HEK293 (cell line): ENCODE results near the gene DIP2B.

Experiments used
- CTCF ChIA-PET: fragments of 350-600 bp; formaldehyde crosslinking; extraction: SDS; loops from one replicate; lab custom pipeline; 2021; ENCODE audit warnings: antibody characterized with exemption; lab: Yijun Ruan, JAX
- POLR2A ChIA-PET: fragments of 300-600 bp; formaldehyde crosslinking; extraction: SDS; loops from one replicate; lab custom pipeline; 2020; ENCODE audit warnings: antibody characterized with exemption, inconsistent platforms; lab: Yijun Ruan, JAX
- H3K27ac ChIP-seq: fragments of 200-500 bp; sonication (Bioruptor generic); 2 replicates; pipeline ENCODE4 v1.5.1; 2014; ENCODE audit warnings: low read depth, low read length, control low read depth, inconsistent platforms; ENCODE audit errors: extremely low read depth
- H3K36me3 ChIP-seq, 2 experiments: fragments of 200-500 bp in 1 of 2; sonication (Bioruptor generic) in 1 of 2; 1 replicate in 1 of 2; 2 replicates in 1 of 2; pipeline ENCODE4 v1.5.1; 2014 to 2017; ENCODE audit warnings: inconsistent platforms in 2 of 2, low read length in 2 of 2; ENCODE audit not compliant: control insufficient read depth in 2 of 2, insufficient read depth in 1 of 2
- H3K4me1 ChIP-seq: fragments of 200-500 bp; sonication (Bioruptor generic); 2 replicates; pipeline ENCODE4 v1.5.1; 2014; ENCODE audit warnings: mild to moderate bottlenecking, low read length, inconsistent platforms; ENCODE audit not compliant: control insufficient read depth, insufficient read depth
- H3K4me3 ChIP-seq: 2 replicates; pipeline ENCODE4 v1.5.1; 2011; ENCODE audit warnings: low read depth, mild to moderate bottlenecking, control low read depth, low read length, moderate library complexity
- H3K9me3 ChIP-seq: fragments of 200-500 bp; sonication (Bioruptor generic); 2 replicates; pipeline ENCODE4 v1.5.1; 2014; ENCODE audit warnings: low read depth, low read length, inconsistent platforms; ENCODE audit not compliant: control insufficient read depth, insufficient read depth
- OSR2 ChIP-seq: fragments of 450-650 bp; formaldehyde crosslinking; IDR thresholded peaks from 2 replicates; pipeline ENCODE4 v1.5.1; 2016; ENCODE audit warnings: missing biosample characterization, missing genetic modification characterization
- PRDM1 ChIP-seq: fragments of 450-650 bp; formaldehyde crosslinking; IDR thresholded peaks from 2 replicates; pipeline ENCODE4; 2016; ENCODE audit warnings: missing biosample characterization, missing genetic modification characterization
- PRDM6 ChIP-seq: fragments of 450-650 bp; formaldehyde crosslinking; IDR thresholded peaks from 2 replicates; pipeline ENCODE4 v1.5.1; 2017; ENCODE audit warnings: missing biosample characterization, missing genetic modification characterization
- TCF7L2 ChIP-seq: IDR thresholded peaks from 2 replicates; pipeline ENCODE4 v1.6.1; 2011; ENCODE audit warnings: low read depth, mild to moderate bottlenecking, inconsistent platforms, low read length, moderate library complexity, borderline replicate concordance
- ZBTB17 ChIP-seq: fragments of 450-650 bp; formaldehyde crosslinking; IDR thresholded peaks from 2 replicates; pipeline ENCODE4 v1.5.1; 2016; ENCODE audit warnings: missing biosample characterization, missing genetic modification characterization
- ZBTB49 ChIP-seq: fragments of 450-650 bp; formaldehyde crosslinking; IDR thresholded peaks from 2 replicates; pipeline ENCODE4 v1.5.1; 2016; ENCODE audit warnings: missing biosample characterization, missing genetic modification characterization, low read depth
- ZIC2 ChIP-seq: fragments of 450-650 bp; formaldehyde crosslinking; IDR thresholded peaks from 2 replicates; pipeline ENCODE4 v1.5.1; 2016; ENCODE audit warnings: missing biosample characterization, missing genetic modification characterization
- ZNF114 ChIP-seq: fragments of 450-650 bp; formaldehyde crosslinking; IDR thresholded peaks from 2 replicates; pipeline ENCODE4 v1.5.0; 2017; ENCODE audit warnings: missing biosample characterization, missing genetic modification characterization
- ZNF121 ChIP-seq: fragments of 450-650 bp; formaldehyde crosslinking; IDR thresholded peaks from 2 replicates; pipeline ENCODE4 v1.5.1; 2016; ENCODE audit warnings: missing biosample characterization, missing genetic modification characterization
- ZNF132 ChIP-seq: fragments of 450-650 bp; formaldehyde crosslinking; IDR thresholded peaks from 2 replicates; pipeline ENCODE4 v1.5.1; 2017; ENCODE audit warnings: missing biosample characterization, missing genetic modification characterization, borderline replicate concordance
- ZNF155 ChIP-seq: fragments of 450-650 bp; formaldehyde crosslinking; IDR thresholded peaks from 2 replicates; pipeline ENCODE4 v1.5.1; 2016; ENCODE audit warnings: missing biosample characterization, missing genetic modification characterization
- ZNF174 ChIP-seq: fragments of 450-650 bp; formaldehyde crosslinking; IDR thresholded peaks from 2 replicates; pipeline ENCODE4 v1.5.0; 2017; ENCODE audit warnings: missing biosample characterization, mild to moderate bottlenecking, missing genetic modification characterization
- ZNF394 ChIP-seq: fragments of 450-650 bp; formaldehyde crosslinking; IDR thresholded peaks from 2 replicates; pipeline ENCODE4 v1.5.1; 2016; ENCODE audit warnings: missing biosample characterization, missing genetic modification characterization, mild to moderate bottlenecking, moderate library complexity, borderline replicate concordance
- ZNF404 ChIP-seq: fragments of 450-650 bp; formaldehyde crosslinking; IDR thresholded peaks from 2 replicates; pipeline ENCODE4 v1.5.1; 2017; ENCODE audit warnings: missing biosample characterization, missing genetic modification characterization
- ZNF433 ChIP-seq: fragments of 450-650 bp; formaldehyde crosslinking; IDR thresholded peaks from 2 replicates; pipeline ENCODE4 v1.5.1; 2016; ENCODE audit warnings: missing biosample characterization, missing genetic modification characterization, low read depth
- ZNF580 ChIP-seq: fragments of 450-650 bp; formaldehyde crosslinking; IDR thresholded peaks from 2 replicates; pipeline ENCODE4 v1.5.1; 2016; ENCODE audit warnings: missing biosample characterization, missing genetic modification characterization
- ZNF585B ChIP-seq: fragments of 450-650 bp; formaldehyde crosslinking; IDR thresholded peaks from 2 replicates; pipeline ENCODE4 v1.5.1; 2016; ENCODE audit warnings: missing biosample characterization, missing genetic modification characterization
- ZNF596 ChIP-seq: fragments of 450-650 bp; IDR thresholded peaks from 2 replicates; pipeline ENCODE4 v1.5.0; 2018; ENCODE audit warnings: missing biosample characterization, mild to moderate bottlenecking, missing genetic modification characterization, moderate library complexity

DIP2B gene

GRCh38 chr12:50545786-50546185 lies 41.0 kb downstream of the DIP2B start:
- Histone ChIP-seq H3K9me3 (no peaks in the 10 kb centered on the region), H3K4me1 (peaks cover 9% of the 10 kb centered on the region; the same call in 1 of the 2 replicates), H3K4me3 (no peak overlapping the region), H3K36me3 (no peaks in the 10 kb centered on the region), H3K27ac (no peak overlapping the region)
- TF ChIP-seq ZNF580 = no peak
- TF ChIP-seq ZNF155 = no peak
- TF ChIP-seq ZNF596 (tag by site-specific recombination) = no peak
- TF ChIP-seq ZNF394 (tag by site-specific recombination) = no peak
- no peak for TF ChIP-seq ZNF433 (tag by site-specific recombination)
- no peak for TF ChIP-seq ZNF132 (tag by site-specific recombination)
- TF ChIP-seq ZNF174 (tag by site-specific recombination) = no peak
- no peak for TF ChIP-seq ZIC2 (tag by site-specific recombination)
- TF ChIP-seq PRDM1 = no peak
- TF ChIP-seq ZNF114 (tag by site-specific recombination) = no peak
- CTCF ChIA-PET = no interaction called here
- POLR2A ChIA-PET = no interaction called here

GRCh38 chr12:50546441-50547318 lies 41.9 kb downstream of the DIP2B start:
- Histone ChIP-seq H3K27ac (no peak overlapping the region), H3K36me3 (no peaks in the 10 kb centered on the region), H3K9me3 (no peaks in the 10 kb centered on the region), H3K4me3 (no peak overlapping the region), H3K4me1 (peaks cover 9% of the 10 kb centered on the region; the same call in 1 of the 2 replicates)
- TF ChIP-seq OSR2 (tag by site-specific recombination) (no peak), PRDM1 (peak; percentile 91), PRDM6 (peak; percentile 42; the same call in 1 of the 2 replicates), ZBTB17 (tag by site-specific recombination) (peak; percentile 24; the same call in 1 of the 2 replicates), ZBTB49 (tag by site-specific recombination) (no peak), TCF7L2 (no peak), ZNF585B (tag by site-specific recombination) (no peak)
- ChIA-PET CTCF (interaction anchor here (0.7 kb wide), 1 partner anchor 302 kb away, joined by 3 read pairs; no protein-coding TSS in a partner anchor), POLR2A (no interaction called here)

- Histone ChIP-seq H3K9me3 (no peaks in the 10 kb centered on the region), H3K36me3 (no peaks in the 10 kb centered on the region), H3K4me1 (peaks cover 9% of the 10 kb centered on the region; the same call in 1 of the 2 replicates), H3K27ac (no peak overlapping the region), H3K4me3 (no peak overlapping the region)
- TF ChIP-seq ZNF404 (tag by site-specific recombination) (no peak), ZNF121 (tag by site-specific recombination) (peak; percentile 80)
- ChIA-PET CTCF (no interaction called here), POLR2A (no interaction called here)
These were observed 43.0 kb downstream of the DIP2B start for GRCh38 chr12:50547742-50548141.
